Keratinocyte (primary cell): ENCODE data around the gene CAPN14.

ENCODE experiments used
- CTCF ChIP-seq, 3 experiments: IDR thresholded peaks in 1 of 3; conservative IDR thresholded peaks in 1 of 3; optimal IDR thresholded peaks in 1 of 3; 2 replicates in 2 of 3; 3 replicates in 1 of 3; pipeline versions ENCODE3 to v1.5.1; 2011; ENCODE audit warnings: low read length in 3 of 3, mild to moderate bottlenecking in 3 of 3, moderate library complexity in 2 of 3, control low read depth in 1 of 3, inconsistent platforms in 1 of 3; ENCODE audit not compliant: insufficient read depth in 2 of 3; ENCODE audit errors: extremely low read depth in 1 of 3
- EZH2 ChIP-seq: IDR thresholded peaks from one replicate; pipeline ENCODE4 v1.6.1; 2012; ENCODE audit warnings: inconsistent platforms, mild to moderate bottlenecking, low read length, moderate library complexity

GRCh38 chr2:31208240-31208639 lies 9.1 kb downstream of the CAPN14 start:
- TF ChIP-seq CTCF (optimal IDR thresholded peaks at IDR 0.05 in 1 of 3, IDR thresholded peaks at IDR 0.05 in 1 of 3, conservative IDR thresholded peaks at IDR 0.05 in 1 of 3; ENCODE audit: extremely low read depth in 1 of 3, insufficient read depth in 2 of 3, low read length in 3 of 3) (no peak), EZH2 (no peak)
